C4-2B (cell line): ENCODE measurements around the gene GTF3C5.

Experiments used
- ZFX ChIP-seq: fragments of 450-650 bp; IDR thresholded peaks from 2 replicates; pipeline ENCODE4 v1.6.1; 2017
- TF ChIP-seq, protein P1 (sequence below): fragments of 450-650 bp; conservative IDR thresholded peaks from 2 replicates; pipeline ENCODE4 v1.5.1; 2017; ENCODE audit warnings: mild to moderate bottlenecking

DNA sequence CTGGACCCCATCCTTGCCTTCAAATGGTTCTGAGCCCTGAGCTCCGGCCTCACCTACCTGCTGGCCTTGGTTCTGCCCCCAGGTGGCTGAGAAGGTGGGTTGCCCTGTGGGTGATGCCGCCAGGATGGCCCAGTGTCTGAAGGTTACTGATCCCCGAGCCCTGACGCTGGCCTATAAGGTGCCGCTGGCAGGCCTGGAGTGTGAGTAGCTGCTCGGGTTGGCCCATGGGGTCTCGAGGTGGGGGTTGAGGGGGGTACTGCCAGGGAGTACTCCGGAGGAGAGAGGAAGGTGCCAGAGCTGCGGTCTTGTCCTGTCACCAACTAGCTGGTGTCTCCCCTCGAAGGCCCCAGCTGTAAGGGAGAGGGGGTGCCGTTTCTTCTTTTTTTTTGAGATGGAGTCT lies 36.2 kb downstream of the GTF3C5 start:
- TF ChIP-seq, protein P1, sequence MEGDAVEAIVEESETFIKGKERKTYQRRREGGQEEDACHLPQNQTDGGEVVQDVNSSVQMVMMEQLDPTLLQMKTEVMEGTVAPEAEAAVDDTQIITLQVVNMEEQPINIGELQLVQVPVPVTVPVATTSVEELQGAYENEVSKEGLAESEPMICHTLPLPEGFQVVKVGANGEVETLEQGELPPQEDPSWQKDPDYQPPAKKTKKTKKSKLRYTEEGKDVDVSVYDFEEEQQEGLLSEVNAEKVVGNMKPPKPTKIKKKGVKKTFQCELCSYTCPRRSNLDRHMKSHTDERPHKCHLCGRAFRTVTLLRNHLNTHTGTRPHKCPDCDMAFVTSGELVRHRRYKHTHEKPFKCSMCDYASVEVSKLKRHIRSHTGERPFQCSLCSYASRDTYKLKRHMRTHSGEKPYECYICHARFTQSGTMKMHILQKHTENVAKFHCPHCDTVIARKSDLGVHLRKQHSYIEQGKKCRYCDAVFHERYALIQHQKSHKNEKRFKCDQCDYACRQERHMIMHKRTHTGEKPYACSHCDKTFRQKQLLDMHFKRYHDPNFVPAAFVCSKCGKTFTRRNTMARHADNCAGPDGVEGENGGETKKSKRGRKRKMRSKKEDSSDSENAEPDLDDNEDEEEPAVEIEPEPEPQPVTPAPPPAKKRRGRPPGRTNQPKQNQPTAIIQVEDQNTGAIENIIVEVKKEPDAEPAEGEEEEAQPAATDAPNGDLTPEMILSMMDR, result no peak
- TF ChIP-seq ZFX, result no peak
